Mesothelial cell of epicardium (in vitro differentiated cells): ENCODE results near the gene CIAPIN1. TPM values are rescaled to one million over a fixed set of nuclear protein-coding genes. Genes with fewer than 3 reads are reported as not detected.

Source experiments
- DNase-seq, 2 experiments: peaks; one replicate each; pipeline ENCODE4 v3.0.0; 2021; ENCODE audit warnings: low spot score in 2 of 2; ENCODE audit not compliant: unreplicated experiment in 2 of 2
- H3K27ac Mint-ChIP-seq: 2 replicates; pipeline ENCODE4 v1.8.0; 2021; ENCODE audit warnings: mixed read lengths
- H3K27me3 Mint-ChIP-seq: 2 replicates; pipeline ENCODE4 v1.8.0; 2021; ENCODE audit warnings: low read depth, mixed read lengths
- H3K36me3 Mint-ChIP-seq: 2 replicates; pipeline ENCODE4 v1.8.0; 2021; ENCODE audit warnings: mixed read lengths
- H3K4me1 Mint-ChIP-seq: 2 replicates; pipeline ENCODE4 v1.8.0; 2021; ENCODE audit warnings: mixed read lengths
- H3K4me3 Mint-ChIP-seq: 2 replicates; pipeline ENCODE4 v1.8.0; 2021; ENCODE audit warnings: mild to moderate bottlenecking, moderate library complexity, mixed read lengths
- H3K9me3 Mint-ChIP-seq: 2 replicates; pipeline ENCODE4 v1.8.0; 2021; ENCODE audit warnings: mixed read lengths
- total RNA-seq: library from RNA; stranded (reverse); gene quantifications from 3 replicates; pipeline ENCODE4 v1.2.1, GENCODE V29; 2021
- TF ChIP-seq, protein P1 (sequence below): fragments of 200-600 bp; sonication (generic); IDR thresholded peaks from one replicate; pipeline ENCODE4 v1.5.0; 2021; ENCODE audit warnings: antibody characterized with exemption; ENCODE audit not compliant: unreplicated experiment

Gene CIAPIN1
- total RNA-seq, 1 donor from 2014 or later = 62.9 TPM

DNA sequence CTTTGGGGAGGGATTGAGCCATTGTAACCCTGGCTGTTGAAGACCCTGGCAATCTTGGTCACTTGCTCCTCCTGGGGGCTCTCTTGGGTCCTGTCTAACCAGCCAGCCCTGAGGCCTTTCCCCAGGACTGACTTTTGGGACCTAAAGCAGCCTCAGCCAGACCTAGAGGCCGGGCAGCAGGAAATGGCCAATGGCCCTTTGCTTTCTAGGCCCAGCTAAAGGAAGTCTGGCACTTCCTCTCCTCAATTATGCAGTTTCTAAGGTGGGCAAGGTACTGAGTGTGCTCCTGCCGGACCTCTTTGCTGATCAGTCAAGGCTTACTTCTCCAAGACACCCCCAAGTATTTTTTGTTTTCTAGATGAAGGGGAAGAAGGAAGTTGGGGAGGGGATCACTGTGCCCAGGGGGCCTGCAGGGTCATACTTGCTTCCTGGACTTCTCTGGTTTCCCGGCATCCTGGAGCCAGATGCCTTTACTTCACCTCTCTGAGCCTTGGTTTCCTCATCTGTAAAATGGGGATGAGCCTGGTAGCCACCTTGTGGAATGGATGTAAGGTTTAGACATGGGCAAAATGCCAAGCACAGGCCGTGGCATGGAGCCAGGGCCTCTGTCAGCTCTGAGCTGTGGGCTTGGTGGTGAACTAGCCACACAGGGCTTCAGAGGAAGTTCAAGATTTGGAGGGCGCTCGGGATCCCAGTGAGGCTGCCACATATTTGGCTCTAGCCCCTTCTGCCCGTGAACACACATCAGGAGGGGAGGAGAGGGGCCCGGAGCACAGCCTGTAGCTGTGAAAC is 66.3 kb downstream of the CIAPIN1 start:
- no peak overlapping the region for H3K4me3 Mint-ChIP-seq
- no peaks in the 10 kb centered on the region for H3K9me3 Mint-ChIP-seq
- no peaks in the 10 kb centered on the region for H3K27me3 Mint-ChIP-seq
- H3K27ac Mint-ChIP-seq = no peak overlapping the region
- TF ChIP-seq, protein P1, sequence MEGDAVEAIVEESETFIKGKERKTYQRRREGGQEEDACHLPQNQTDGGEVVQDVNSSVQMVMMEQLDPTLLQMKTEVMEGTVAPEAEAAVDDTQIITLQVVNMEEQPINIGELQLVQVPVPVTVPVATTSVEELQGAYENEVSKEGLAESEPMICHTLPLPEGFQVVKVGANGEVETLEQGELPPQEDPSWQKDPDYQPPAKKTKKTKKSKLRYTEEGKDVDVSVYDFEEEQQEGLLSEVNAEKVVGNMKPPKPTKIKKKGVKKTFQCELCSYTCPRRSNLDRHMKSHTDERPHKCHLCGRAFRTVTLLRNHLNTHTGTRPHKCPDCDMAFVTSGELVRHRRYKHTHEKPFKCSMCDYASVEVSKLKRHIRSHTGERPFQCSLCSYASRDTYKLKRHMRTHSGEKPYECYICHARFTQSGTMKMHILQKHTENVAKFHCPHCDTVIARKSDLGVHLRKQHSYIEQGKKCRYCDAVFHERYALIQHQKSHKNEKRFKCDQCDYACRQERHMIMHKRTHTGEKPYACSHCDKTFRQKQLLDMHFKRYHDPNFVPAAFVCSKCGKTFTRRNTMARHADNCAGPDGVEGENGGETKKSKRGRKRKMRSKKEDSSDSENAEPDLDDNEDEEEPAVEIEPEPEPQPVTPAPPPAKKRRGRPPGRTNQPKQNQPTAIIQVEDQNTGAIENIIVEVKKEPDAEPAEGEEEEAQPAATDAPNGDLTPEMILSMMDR = no peak
- no peaks in the 10 kb centered on the region for H3K36me3 Mint-ChIP-seq
- peaks cover 14% of the 10 kb centered on the region for H3K4me1 Mint-ChIP-seq
- no peak for DNase-seq

DNA sequence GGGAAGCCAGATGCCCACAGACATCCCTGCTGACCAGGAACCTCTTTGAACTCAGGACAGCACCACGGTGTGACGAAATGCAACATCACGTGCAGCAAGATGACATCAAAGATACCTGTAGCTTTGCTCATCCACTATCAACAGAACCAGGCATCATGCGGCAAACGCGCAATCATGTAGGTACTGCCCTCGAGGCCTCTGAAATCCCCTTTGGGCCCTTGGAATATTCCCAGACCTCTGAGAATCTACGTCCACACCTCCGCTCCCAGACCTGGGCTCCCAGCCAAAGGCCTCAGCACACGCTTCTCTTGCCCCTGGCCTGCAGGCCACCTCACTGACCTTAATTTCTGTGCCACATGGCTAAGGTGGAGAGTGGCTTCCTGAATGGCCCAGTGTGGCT is 67.6 kb downstream of the CIAPIN1 start:
- H3K27ac Mint-ChIP-seq = no peak overlapping the region
- H3K4me3 Mint-ChIP-seq = no peak overlapping the region

More for the DNA sequence above, 67.6 kb downstream of the CIAPIN1 start:
- Mint-ChIP-seq H3K27me3 (no peaks in the 10 kb centered on the region), H3K4me1 (peaks cover 14% of the 10 kb centered on the region), H3K9me3 (no peaks in the 10 kb centered on the region), H3K36me3 (no peaks in the 10 kb centered on the region)
- no peak for DNase-seq
- TF ChIP-seq, protein P1 = no peak

Other genes starting within 250 kb of the CIAPIN1 start
- gene ARL2BP, start 202.1 kb downstream of the CIAPIN1 start, total RNA-seq = 34.4 to 38.2 TPM (median 35.9 TPM) in 3 replicates
- gene PLLP, start 162.7 kb downstream of the CIAPIN1 start, total RNA-seq = 1.1 to 1.8 TPM (median 1.2 TPM) in 3 replicates
- not detected in 3 replicates for gene CCL22, start 88.6 kb downstream of the CIAPIN1 start, total RNA-seq
- 2.3 to 3.1 TPM (median 2.5 TPM) in 3 replicates for gene CX3CL1, start 74.9 kb downstream of the CIAPIN1 start, total RNA-seq
- not detected in 3 replicates for gene CCL17, start 42.6 kb downstream of the CIAPIN1 start, total RNA-seq
- gene COQ9, start 94 bp upstream of the CIAPIN1 start, total RNA-seq = 43.5 to 48.3 TPM (median 47.4 TPM) in 3 replicates
- gene POLR2C, start 15.3 kb upstream of the CIAPIN1 start, total RNA-seq = 62.1 to 69.1 TPM (median 65.0 TPM) in 3 replicates
- gene DOK4, start 39.1 kb upstream of the CIAPIN1 start, total RNA-seq = 79.0 to 83.6 TPM (median 83.6 TPM) in 3 replicates
- gene CCDC102A, start 89.2 kb upstream of the CIAPIN1 start, total RNA-seq = 30.6 to 31.9 TPM (median 31.3 TPM) in 3 replicates
- gene ADGRG5, start 95.3 kb upstream of the CIAPIN1 start, total RNA-seq = 1.1 to 1.3 TPM (median 1.3 TPM) in 3 replicates
- 65.8 to 67.1 TPM (median 66.9 TPM) in 3 replicates for gene ADGRG1, start 181.2 kb upstream of the CIAPIN1 start, total RNA-seq
- gene ADGRG3, start 220.9 kb upstream of the CIAPIN1 start, total RNA-seq = 0.38 TPM in 1 of 3 replicates, not detected in the others
- gene DRC7, start 247.4 kb upstream of the CIAPIN1 start, total RNA-seq = 0.43 to 0.47 TPM in 2 of 3 replicates, not detected in the other